Measurements from ENCODE around the gene DLL1.
"Not testable (repeated sequence)": the region's sequence is repeated elsewhere in the genome, so short reads cannot be mapped to it uniquely, and the experiment has no call there.

DNA sequence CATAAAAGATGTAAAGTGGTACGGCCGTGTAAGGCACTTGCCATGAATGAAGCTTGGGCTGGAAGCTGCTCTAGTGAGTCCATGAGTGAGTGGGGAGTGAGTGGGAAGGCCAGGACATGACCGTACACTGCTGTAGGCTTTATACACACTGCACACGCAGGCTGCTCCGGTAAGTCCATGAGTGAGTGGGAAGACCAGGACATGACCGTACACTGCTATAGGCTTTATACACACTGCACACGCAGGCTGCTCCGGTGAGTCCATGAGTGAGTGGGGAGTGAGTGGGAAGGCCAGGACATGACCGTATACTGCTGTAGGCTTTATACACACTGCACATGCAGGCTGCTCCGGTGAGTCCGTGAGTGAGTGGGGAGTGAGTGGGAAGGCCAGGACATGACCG, 26.2 kb downstream of the DLL1 start:
- TF ChIP-seq ZNF395 (CRISPR knock-in tag; IDR thresholded peaks at IDR 0.05); DEAF1 (CRISPR knock-in tag; IDR thresholded peaks at IDR 0.05); E2F6 (IDR thresholded peaks at IDR 0.05; ENCODE audit: borderline replicate concordance in 1 of 2, extremely low read depth in 1 of 2, insufficient read depth in 1 of 2, insufficient read length in 1 of 2, low read depth in 1 of 2, low read length in 1 of 2, poor library complexity in 1 of 2, severe bottlenecking in 1 of 2); HIVEP1 (CRISPR knock-in tag; IDR thresholded peaks at IDR 0.05); CHD1 (IDR thresholded peaks at IDR 0.05; ENCODE audit: low read length); ARID3A (IDR thresholded peaks at IDR 0.05; ENCODE audit: borderline replicate concordance, low read depth, low read length); HOXB6 (CRISPR knock-in tag; IDR thresholded peaks at IDR 0.05; ENCODE audit: borderline replicate concordance); CC2D1A (IDR thresholded peaks at IDR 0.05): not testable (repeated sequence)
- TF ChIP-seq, protein P1, sequence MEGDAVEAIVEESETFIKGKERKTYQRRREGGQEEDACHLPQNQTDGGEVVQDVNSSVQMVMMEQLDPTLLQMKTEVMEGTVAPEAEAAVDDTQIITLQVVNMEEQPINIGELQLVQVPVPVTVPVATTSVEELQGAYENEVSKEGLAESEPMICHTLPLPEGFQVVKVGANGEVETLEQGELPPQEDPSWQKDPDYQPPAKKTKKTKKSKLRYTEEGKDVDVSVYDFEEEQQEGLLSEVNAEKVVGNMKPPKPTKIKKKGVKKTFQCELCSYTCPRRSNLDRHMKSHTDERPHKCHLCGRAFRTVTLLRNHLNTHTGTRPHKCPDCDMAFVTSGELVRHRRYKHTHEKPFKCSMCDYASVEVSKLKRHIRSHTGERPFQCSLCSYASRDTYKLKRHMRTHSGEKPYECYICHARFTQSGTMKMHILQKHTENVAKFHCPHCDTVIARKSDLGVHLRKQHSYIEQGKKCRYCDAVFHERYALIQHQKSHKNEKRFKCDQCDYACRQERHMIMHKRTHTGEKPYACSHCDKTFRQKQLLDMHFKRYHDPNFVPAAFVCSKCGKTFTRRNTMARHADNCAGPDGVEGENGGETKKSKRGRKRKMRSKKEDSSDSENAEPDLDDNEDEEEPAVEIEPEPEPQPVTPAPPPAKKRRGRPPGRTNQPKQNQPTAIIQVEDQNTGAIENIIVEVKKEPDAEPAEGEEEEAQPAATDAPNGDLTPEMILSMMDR (IDR thresholded peaks at IDR 0.05 in 2 of 3, conservative IDR thresholded peaks at IDR 0.05 in 1 of 3; ENCODE audit: insufficient read depth in 2 of 3, low read depth in 1 of 3, low read length in 3 of 3): not testable (repeated sequence)
